Erythroblast (primary cell): ENCODE results near the gene PSMD12.

Experiments used
- GATA1 ChIP-seq: IDR thresholded peaks from 2 replicates; pipeline ENCODE4 v1.6.1; 2011; ENCODE audit warnings: low read depth, mild to moderate bottlenecking, control low read depth, low read length, moderate library complexity
- POLR2A ChIP-seq: IDR thresholded peaks from 2 replicates; pipeline ENCODE4 v1.6.1; 2011; ENCODE audit warnings: mild to moderate bottlenecking, low read length

GRCh38 chr17:67401598-67402504 is 35.5 kb upstream of the PSMD12 start:
- TF ChIP-seq POLR2A = no peak
- no peak for TF ChIP-seq GATA1
